GM21619 (cell line): Measurements from ENCODE around the gene KCNAB3.
"Not testable (repeated sequence)": the region's sequence is repeated elsewhere in the genome, so short reads cannot be mapped to it uniquely, and the experiment has no call there.

Experiments
- ATAC-seq: cut with Tn5 transposase; IDR thresholded peaks from one replicate; pipeline ENCODE4 v1.9.1; 2021; ENCODE audit not compliant: unreplicated experiment

Gene KCNAB3

DNA sequence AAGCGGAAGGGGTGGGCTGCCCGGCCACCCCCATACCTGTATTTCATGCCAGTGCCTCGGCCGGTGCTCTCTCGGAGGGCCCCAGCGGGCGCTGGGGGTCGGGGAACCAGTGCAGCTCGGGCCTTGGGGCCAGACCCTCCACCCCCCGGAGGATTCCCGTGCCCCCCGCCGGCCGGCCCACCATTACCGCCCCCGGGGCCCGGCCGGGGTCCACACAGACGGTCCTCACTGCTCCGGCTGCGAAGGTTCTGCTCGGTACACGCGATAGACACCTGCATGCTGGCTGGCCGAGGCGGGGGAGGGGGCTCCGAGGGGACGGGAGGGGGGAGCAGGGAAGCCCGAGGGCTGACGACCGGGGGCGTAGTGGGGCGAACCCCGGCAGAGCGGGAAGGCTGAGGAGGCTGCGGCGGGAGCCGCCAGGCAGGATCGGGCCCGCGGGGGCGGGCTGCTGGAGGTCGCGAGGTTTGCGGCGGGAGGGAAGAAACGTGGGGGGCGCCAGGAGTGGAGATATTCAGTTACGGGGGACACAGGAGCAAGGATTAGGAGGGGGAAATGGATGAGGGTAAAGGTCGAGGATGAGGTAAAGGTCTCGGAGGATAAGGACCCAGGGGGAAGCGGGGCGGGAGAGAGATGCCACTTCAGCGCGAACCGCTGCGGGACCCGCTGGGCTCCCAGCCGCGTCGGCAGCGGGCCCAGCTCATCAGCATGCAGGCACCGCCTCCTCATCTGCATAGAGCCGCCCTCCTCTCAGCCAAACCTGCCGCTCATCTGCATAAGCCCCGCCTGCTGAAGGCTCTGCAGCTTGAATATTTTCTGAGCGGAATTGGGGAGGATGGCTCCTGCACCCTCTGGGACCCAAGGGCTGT lies at the start of gene KCNAB3:
Gene KCNAB3 (minus strand): TSS at position 699 of the 866 bp plus-strand sequence. CDS start 421 bp downstream, at position 278.
- no peak for ATAC-seq

DNA sequence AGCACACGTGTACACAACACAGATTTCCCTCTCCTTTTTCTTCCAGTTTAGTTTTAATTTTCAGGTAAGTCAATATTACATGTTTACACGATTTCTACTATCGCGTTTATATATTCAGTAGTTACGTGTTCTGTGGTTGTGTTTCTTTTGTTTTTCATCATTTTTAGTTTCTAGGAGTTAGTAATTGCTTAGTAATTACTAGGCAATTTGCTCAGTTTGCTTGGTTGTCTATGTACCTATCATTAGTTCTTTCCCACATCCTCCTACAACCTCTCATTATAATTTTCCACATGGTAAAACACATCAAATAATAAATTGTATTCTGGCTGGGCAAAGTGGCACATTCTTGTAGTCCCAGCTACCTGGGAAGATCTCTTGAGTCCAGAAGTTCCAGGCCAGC lies 48.1 kb upstream of the KCNAB3 start:
- ATAC-seq: no peak

DNA sequence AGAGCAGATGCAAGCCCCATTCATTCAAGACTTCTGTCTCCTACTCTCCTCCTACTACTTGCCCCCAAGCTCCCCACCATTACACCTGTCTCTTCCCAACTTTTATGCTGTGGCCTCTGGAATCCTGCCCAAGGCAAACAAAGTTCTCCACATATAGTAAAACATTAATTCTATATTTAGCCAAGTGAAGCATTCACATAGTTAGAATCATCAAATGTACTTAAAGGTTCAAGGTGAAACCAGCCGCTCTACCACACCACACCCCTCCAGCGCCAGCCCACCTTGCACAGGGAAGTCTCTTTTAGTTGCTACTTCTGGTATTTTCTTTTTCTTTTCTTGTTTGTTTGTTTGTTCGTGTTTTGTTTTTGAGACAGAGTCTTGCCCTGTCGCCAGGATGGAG lies 47.4 kb upstream of the KCNAB3 start:
- ATAC-seq: no peak

DNA sequence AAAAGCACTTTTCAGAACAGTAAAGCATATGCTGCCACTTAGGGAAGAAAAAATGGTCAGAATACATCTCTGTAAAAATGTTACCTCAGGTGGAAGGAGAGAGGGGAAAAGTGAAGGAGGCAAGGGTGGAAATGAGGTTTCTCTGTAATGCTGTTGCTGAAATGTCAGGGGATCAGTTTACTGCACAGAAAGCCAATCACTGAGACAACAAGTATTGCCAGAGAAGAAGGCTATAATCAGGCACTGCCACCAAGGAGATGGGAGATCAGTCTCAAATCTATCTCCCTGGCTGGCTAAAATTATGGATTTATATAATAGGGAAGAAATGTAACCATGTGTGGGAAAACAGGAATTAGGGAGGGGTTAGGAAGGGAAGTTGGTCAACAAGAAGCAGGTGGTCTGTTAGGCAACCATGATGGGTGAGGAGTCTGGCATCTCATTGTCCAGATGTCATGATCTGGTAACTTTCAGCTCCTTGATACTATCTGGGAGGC lies 45.0 kb upstream of the KCNAB3 start:
- no peak for ATAC-seq

DNA sequence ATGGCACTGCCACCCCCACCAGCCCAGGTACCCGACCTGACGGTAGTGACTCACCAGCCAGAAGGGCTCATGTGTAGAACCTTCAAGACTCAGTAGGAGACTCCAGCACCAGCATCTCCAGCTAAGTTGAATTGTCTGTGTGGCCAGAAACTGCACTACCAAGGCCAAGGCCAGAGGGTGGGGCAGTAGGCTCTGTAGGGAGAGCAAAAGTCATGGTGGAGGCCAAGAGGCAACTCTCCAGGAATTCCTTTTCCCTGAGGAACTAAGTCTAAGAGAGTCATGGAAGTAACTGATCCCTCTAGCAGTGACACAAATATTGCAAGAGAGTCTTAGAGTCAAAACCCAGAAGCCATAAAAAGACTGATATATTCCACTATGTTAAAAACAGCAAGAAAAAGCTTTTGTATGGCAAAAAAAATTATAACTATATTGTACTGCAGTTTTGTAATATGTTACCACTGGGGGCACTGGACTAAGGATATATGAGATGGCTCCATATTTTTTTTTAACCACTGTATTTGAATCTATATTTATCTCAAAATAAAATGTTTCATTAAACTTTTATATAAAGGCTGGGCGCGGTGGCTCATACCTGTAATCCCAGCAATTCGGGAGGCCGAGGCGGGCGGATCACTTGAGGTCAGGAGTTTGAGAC lies 42.6 kb upstream of the KCNAB3 start:
- ATAC-seq: no peak

DNA sequence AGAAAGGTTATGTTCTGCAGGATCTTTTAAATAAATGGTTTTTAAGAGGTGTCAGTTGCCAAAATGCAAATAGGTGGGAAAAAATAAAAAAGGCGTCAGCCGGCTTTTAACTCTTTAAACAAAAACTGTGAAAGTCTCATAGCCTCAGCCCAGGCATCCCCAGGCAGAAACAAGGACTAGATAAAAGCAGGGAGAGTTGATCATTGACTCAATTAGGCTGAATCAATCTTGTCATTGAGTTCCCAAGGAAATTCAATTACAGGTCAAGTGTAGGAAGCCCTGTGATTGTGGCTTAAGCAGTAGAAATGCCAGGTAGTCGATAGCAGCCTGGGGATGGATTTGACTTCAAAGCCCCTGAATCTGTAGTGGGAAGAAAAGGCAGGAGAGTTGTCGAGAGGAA lies 42.0 kb upstream of the KCNAB3 start:
- no peak for ATAC-seq

DNA sequence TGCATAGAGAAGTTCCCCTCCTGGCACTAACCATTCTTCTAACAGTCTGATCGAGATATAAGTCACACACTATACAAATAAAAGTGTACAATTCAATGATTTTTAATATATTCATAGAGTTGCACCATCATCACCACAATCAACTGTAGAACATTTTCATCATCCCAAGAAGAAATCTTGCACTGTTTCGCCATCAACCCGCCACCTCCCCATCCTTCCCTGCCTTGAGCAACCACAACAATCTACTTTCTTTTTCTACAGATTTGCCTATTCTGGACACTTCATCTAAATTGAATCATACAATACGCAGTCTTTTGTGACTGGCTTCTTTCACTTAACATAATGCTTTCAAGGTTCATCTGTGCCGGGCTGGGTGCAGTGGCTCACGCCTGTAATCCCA lies 39.8 kb upstream of the KCNAB3 start:
- no peak for ATAC-seq

DNA sequence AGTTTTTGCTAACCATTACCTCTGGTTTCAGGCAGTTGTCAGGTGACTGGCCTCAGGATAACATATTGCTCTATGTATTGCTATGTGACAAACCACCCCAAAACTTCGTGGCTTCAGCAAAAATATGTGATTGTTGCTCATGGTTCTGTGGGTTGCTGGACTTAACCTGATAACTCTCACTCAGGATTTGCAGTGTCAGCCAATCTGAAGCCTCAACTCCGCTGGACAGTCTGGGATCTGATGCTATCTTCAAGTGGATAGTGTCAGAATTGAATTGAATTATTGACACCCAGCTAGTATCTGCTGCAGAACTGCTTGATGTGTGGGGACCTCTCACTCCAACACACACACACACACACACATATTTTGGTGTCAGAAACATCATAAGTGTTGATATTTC lies 38.1 kb upstream of the KCNAB3 start:
- no peak for ATAC-seq

DNA sequence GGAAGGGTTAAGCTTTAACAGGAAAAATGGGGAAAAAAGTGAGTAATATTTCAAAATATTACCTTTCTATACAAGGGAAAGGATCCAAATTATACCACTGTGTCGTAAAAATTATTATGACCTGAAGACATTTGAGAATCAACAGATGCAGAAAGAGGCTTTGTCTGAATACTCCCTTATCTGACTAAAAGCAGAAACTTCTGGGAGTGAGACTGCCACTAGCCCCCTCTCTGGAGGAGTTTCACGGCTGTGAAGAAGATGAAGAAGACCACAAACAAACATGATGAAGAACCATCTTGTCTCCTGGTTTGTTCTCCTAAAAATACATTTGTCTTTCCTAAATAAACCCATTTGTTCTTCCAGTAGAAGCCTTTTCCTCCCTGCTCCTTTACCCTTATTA lies 31.8 kb upstream of the KCNAB3 start:
- ATAC-seq: no peak

DNA sequence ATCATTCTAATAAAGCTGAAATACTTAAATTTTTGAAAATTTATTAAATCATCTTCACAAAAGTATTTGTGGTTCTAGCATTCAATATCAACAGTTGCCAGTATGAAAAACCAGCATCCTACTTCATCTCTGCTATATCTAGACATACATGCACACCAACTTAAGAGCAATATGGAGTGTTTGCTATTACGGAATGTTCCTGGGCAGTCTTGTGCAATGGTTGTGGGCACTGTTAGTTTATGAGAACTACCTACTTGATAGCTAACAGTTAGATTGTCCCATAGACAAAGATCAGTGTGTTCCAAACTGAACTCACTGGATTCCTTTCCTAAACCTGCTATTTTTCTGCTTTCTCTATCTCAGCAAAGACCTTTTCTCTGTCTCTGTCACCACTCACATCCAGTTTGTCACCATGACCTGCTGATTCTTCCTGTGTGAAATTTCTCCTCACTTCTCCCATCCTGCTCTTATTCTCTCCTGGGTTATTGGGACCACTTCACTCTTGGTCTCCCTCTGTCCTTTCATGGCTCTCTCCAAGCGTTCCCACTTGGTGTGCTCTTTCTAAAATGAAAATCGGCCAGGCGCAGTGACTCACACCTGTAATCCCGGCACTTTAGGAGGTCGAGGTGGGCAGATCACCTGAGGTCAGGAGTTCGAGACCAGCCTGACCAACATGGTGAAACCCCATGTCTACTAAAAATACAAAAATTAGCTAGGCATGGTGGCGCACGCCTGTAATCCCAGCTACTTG lies 30.0 kb upstream of the KCNAB3 start:
- no peak for ATAC-seq

DNA sequence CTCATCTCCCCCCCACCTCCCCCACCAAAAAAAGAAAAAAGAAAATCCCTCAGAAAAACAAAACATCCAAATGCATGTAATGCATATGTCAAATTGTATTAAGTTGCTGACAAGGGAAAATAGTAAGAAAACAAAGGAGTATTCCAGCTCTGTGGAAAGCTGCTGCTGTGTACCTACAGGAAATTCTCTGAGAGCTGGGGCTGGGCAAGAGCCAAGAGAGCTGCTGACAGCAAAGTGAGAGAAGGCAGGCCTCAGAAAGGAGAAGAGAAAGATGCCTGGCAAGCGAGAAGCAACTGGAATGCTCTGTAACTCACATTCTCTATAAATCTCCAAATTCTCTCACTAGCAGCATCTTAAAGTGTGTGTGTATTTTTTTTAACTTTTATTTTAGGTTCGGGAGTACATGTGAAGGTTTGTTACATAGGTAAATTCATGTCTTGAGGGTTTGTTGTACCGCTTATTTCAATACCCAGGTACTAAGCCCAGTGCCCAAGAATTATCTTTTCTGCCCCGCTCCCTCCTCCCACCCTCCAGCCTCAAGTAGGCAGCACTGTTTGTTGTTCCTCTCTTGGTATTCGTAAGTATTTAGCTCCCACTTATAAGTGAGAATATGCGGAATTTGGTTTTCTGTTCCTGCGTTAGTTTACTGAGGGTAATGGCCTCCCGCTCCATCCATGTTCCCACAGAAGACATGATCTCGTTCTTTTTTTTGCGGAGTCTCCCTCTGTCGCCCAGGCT lies 26.7 kb upstream of the KCNAB3 start:
- ATAC-seq: no peak

DNA sequence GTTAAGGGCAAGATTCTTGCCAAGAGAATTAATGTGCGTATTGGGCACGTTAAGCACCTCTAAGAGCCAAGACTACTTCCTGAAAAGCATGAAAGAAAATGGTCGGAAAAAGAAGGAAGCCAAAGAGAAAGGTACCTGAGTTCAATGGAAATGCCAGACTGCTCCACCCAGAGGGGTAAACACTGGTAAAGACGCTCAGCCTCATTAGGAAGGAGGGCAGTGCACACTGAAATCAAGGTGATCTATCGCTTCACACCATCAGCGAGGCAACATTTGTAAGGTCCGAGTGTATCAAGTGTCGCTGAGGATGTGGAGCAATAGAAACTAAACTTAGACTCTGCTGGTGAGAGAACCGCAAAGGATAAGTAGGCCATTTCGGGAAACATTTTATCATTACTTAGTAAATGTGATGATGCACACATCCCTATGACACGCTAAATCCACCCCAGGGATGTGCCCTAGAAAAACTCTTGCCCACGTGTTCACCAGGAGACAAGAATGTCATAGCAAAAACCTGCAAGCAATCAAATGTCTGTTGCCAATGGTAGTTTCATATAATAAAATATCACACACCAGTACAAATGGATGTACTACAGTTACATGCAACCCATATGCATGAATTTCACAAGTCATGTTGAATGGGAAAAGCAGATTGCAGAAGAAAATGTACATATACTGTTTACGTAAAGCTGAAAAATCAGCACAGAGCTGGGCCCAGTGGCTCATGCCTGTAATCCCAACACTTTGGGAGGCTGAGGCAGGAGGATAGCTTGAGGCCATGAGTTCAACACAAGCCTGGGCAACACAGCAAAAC lies 26.0 kb upstream of the KCNAB3 start:
- ATAC-seq: no peak

DNA sequence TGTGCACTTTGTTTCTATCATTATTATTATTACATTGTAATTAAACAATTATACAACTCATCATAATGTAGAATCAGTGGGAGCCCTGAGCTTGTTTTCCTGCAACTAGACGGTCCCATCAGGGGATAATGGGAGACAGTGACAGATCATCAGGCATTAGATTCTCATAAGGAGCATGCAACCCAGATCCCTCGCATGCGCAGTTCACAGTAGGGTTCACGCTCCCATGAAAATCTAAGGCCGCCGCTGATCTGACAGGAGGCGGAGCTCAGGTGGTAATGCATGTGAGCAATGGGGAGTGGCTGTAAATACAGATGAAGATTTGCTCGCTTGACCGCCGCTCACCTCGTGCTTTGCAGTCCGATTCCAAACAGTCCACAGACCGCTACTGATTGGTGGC lies 23.6 kb upstream of the KCNAB3 start:
- not testable (repeated sequence) for ATAC-seq

DNA sequence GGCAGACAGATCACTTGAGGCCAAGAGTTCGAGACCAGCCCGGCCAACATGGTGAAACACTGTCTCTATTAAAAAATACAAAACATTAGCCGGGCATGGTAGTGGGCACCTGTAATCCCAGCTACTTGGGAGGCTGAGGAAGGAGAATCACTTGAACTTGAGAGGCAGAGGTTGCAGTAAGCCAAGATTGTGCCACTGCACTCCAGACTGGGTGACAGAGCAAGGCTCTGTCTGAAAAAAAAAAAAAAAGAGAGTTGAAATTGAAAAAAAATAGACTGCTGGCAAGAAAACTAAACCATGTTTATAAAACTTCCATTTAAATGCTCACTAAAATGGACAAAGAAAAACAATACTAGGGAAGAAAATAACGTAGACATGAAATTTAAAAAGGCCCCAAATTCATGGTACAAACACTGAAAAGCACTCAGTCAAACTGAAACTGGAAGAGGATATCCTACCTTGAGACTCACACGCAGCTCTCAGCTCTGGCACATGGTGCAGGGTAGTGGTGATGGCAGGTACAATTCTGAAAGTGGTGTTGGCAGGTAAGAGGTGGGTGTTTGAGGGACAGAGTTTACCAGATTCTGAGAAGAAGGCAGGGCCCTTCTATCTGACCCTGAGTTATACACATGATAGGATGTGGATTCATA lies 21.6 kb upstream of the KCNAB3 start:
- peak; percentile 74 for ATAC-seq

DNA sequence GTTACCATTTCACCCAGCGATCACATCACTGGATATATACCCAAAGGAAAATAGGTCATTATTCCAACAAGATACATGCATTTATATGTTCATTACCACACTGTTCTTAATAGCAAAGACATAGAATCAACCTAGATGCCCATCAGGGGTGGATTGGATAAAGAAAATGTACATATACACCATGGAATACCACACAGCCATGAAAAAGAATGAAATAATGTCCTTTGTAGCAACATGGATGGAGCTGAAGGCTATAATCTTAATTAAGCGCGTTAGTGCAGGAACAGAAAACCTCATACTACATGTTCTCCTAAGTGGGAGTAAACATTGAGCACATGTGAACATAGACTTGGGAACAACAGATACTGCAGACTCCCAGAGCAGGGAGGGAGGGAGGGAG lies 20.9 kb upstream of the KCNAB3 start:
- ATAC-seq: no peak

DNA sequence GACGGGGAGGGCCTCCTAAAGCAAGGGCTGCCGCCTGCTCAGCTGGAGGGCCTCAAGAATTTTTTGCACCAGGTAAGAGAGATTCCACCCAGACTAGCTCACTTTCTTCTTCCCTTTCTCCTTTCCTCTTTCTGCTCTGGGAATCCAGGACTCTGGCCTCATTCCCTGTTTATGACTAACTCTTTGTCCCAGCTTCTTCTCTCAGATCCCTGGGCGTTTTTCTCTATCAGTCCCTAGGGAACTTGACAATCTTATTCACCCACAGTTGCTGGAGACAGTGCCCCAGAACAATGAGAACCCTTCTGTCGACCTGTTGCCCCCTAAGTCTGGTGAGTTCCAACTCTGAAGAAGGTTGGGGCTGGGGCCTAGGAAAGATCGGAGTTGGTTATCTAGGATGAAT lies 18.0 kb upstream of the KCNAB3 start:
- no peak for ATAC-seq

DNA sequence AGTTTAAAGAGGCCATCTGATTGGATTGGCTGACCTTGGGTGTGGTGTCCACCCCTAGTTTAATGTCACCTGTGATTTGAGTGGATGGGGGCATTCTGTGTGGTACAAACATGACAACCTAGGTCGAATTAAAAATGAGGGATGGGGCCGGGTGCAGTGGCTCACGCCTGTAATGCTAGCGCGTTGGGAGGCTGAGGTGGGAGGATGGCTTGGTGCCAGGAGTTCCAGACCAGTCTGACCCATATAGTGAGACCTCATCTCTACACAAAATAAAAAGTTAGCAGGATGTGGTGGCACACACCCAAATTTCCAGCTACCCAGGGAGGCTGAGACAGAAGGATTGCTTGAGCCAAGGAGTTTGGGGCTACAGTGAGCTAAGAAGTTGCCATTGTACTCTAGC lies 16.8 kb upstream of the KCNAB3 start:
- ATAC-seq: no peak

DNA sequence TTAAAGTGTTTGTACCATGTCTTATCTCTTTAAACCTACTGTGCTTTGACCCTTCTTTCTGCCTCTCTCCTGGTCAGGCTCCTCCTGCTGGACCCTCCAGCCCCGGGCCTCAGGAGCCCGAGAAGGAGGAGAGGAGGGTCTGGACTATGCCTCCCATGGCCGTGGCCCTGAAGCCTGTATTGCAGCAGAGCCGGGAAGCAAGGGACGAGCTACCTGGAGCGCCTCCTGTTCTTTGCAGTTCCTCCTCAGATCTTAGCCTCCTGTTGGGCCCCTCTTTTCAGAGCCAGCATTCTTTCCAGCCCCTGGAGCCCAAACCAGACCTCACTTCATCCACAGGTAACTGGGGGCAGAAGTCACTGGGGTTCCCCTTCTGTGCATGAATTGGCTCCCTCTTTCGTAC lies 16.0 kb upstream of the KCNAB3 start:
- ATAC-seq: no peak

DNA sequence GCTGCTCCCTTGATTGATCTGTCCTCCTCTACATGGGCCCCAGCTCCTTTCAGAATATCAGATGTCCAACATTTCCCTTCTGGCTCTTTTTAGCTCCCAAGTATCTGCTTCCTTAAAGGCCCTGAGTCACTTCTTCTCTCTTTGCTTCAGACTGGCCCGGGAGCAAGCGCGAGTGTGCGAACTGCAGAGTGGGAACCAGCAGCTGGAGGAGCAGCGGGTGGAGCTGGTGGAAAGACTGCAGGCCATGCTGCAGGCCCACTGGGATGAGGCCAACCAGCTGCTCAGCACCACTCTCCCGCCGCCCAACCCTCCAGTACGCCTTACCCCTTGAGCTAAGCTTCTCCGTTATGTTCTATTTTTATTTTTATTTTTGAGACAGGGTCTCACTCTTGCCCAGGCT lies 14.7 kb upstream of the KCNAB3 start:
- no peak for ATAC-seq

DNA sequence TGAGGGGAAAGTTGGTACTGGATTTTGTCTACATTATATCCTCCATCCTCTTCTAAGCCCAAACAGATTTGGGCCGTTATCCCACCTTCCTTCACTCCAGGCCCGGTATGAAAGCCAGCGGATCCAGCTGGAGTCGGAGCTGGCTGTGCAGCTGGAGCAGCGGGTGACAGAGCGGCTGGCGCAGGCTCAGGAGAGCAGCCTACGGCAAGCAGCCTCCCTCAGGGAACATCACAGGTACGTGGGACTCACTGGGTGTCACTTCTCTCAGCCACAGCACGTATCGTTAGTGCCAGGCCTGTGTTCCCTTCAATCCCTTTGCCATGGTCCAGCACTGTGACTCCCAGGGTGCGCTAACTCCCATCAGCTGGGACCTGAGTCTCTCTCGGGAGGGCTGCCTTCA lies 13.6 kb upstream of the KCNAB3 start:
- ATAC-seq: no peak
